NCI-H1092 (cell line): ENCODE measurements around the gene ATXN1.

ENCODE experiments used
- DNase-seq: peaks from one replicate; lab custom pipeline; 2025; lab: John Stamatoyannopoulos, UW

The ATXN1 gene

GRCh38 chr6:16251706-16252105 lies 509.6 kb downstream of the ATXN1 start:
- no peak for DNase-seq

GRCh38 chr6:16249971-16250370 lies 511.3 kb downstream of the ATXN1 start:
- no peak for DNase-seq
